ENCODE data around the gene LLGL1. TPM values are rescaled to one million over a fixed set of nuclear protein-coding genes. Genes with fewer than 3 reads are reported as not detected.
A peak's percentile ranks its signal among the peaks of the same experiment; 100 is the strongest.

LLGL1 gene
- total RNA-seq, 2 donors from 2014 or later = 14.6 to 16.2 TPM

- DNase-seq = no peak
- no peak for ATAC-seq
- Mint-ChIP-seq H3K4me1 (peaks cover 51% of the 10 kb centered on the region), H3K27ac (peak overlapping the region; percentile 96), H3K36me3 (ENCODE audit: low read depth) (peaks cover 2% of the 10 kb centered on the region), H3K4me3 (peak overlapping the region; percentile 94), H3K27me3 (no peaks in the 10 kb centered on the region)
- no peaks in the 10 kb centered on the region for H3K9me3 ChIP-seq (ENCODE audit: control insufficient read depth, low read length, poor library complexity, severe bottlenecking)
Observed at GRCh38 chr17:18185832-18186626, 39.4 kb upstream of the LLGL1 start.

DNA sequence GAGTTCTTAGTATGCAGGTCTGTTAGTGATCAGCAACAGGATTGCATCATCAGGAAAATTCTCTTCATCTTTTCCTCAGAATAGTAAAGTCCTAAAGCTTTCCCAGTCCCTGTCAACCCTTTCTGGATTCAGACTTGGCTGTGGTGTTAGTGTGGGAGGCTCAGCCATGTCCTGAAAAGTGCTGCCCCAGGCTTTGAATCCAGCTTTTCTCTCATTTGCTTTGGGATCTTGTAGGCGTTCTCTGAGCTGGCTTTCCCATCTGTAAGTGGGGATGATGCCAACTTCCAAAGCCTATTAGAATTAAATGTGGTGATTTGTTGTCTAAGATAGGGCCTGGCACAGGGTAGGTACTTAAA lies 38.8 kb upstream of the LLGL1 start:
- no peaks in the 10 kb centered on the region for H3K9me3 ChIP-seq (ENCODE audit: control insufficient read depth, low read length, poor library complexity, severe bottlenecking)
- Mint-ChIP-seq H3K4me3 (peak overlapping the region; percentile 94), H3K27me3 (no peaks in the 10 kb centered on the region), H3K36me3 (ENCODE audit: low read depth) (peaks cover 2% of the 10 kb centered on the region), H3K27ac (peak overlapping the region; percentile 96), H3K4me1 (peaks cover 57% of the 10 kb centered on the region)
- DNase-seq (no peak), ATAC-seq (no peak)

DNA sequence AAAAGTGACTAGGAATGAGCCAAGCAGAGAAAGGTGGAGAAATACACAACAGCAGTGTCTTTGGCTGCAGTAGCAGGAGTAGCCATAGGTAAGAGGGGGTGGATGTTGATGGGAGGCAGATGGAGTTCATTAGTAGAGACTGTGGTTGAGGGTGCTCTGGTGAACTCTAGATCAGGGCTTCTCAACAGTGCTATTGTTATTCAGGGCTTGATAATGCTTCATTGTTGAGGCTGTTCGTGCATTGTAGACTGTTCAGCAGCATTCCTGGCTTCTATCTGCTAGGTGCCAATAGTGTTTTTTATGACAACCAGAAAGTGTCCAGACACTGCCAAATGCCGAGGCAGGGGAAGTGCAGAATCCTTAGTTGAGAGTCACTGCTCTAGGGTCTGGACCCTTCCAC lies 38.2 kb upstream of the LLGL1 start:
- H3K36me3 Mint-ChIP-seq (ENCODE audit: low read depth) = peaks cover 2% of the 10 kb centered on the region
- no peak for ATAC-seq
- H3K9me3 ChIP-seq (ENCODE audit: control insufficient read depth, low read length, poor library complexity, severe bottlenecking) = no peaks in the 10 kb centered on the region
- peak overlapping the region; percentile 94 for H3K4me3 Mint-ChIP-seq
- peaks cover 54% of the 10 kb centered on the region for H3K4me1 Mint-ChIP-seq
- no peak for DNase-seq
- no peaks in the 10 kb centered on the region for H3K27me3 Mint-ChIP-seq
- peak overlapping the region; percentile 96 for H3K27ac Mint-ChIP-seq

- Mint-ChIP-seq H3K27ac (peak overlapping the region; percentile 96), H3K36me3 (ENCODE audit: low read depth) (peaks cover 2% of the 10 kb centered on the region), H3K4me3 (peak overlapping the region; percentile 94), H3K27me3 (no peaks in the 10 kb centered on the region), H3K4me1 (peaks cover 47% of the 10 kb centered on the region)
- DNase-seq (no peak), ATAC-seq (no peak)
- H3K9me3 ChIP-seq (ENCODE audit: control insufficient read depth, low read length, poor library complexity, severe bottlenecking) = no peaks in the 10 kb centered on the region
Observed at GRCh38 chr17:18187821-18188761, 37.3 kb upstream of the LLGL1 start.

- Mint-ChIP-seq H3K27ac (peak overlapping the region; percentile 53), H3K27me3 (no peaks in the 10 kb centered on the region), H3K4me3 (peak overlapping the region; percentile 36), H3K4me1 (peaks cover 54% of the 10 kb centered on the region), H3K36me3 (ENCODE audit: low read depth) (peaks cover 2% of the 10 kb centered on the region)
- DNase-seq (no peak), ATAC-seq (no peak)
- no peaks in the 10 kb centered on the region for H3K9me3 ChIP-seq (ENCODE audit: control insufficient read depth, low read length, poor library complexity, severe bottlenecking)
Observed at GRCh38 chr17:18190628-18191235, 34.7 kb upstream of the LLGL1 start.

DNA sequence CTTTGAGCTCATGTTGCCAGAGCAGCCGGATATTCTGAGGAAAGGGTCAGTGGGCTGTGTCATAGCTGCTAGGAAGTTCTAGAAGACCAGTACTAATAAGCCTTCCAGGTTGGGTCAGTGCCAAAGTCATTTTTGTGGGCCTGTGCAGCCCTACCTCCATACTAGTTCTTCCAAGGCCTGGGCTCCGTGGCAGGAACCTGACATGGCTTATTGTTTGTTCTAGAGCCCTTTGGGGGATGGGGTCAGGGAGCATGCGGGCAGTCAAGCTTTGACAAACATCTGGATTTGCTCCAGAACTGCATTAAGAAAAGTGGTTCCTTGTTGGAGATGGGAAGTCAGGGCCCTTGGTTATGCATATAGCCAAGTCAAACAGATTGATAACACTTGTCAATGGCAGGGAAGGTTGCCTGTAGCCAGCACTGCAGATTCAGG lies 34.2 kb upstream of the LLGL1 start:
- peak overlapping the region; percentile 7 for H3K4me3 Mint-ChIP-seq
- peaks cover 2% of the 10 kb centered on the region for H3K36me3 Mint-ChIP-seq (ENCODE audit: low read depth)
- no peaks in the 10 kb centered on the region for H3K27me3 Mint-ChIP-seq
- H3K4me1 Mint-ChIP-seq = peaks cover 53% of the 10 kb centered on the region
- H3K27ac Mint-ChIP-seq = no peak overlapping the region
- DNase-seq (no peak), ATAC-seq (no peak)
- H3K9me3 ChIP-seq (ENCODE audit: control insufficient read depth, low read length, poor library complexity, severe bottlenecking) = no peaks in the 10 kb centered on the region

GRCh38 chr17:18191967-18192366 lies 33.5 kb upstream of the LLGL1 start:
- DNase-seq (no peak), ATAC-seq (peak; percentile 48)
- H3K27ac Mint-ChIP-seq = no peak overlapping the region
- H3K27me3 Mint-ChIP-seq = no peaks in the 10 kb centered on the region
- peaks cover 48% of the 10 kb centered on the region for H3K4me1 Mint-ChIP-seq
- no peak overlapping the region for H3K4me3 Mint-ChIP-seq
- H3K36me3 Mint-ChIP-seq (ENCODE audit: low read depth) = peaks cover 2% of the 10 kb centered on the region
- H3K9me3 ChIP-seq (ENCODE audit: control insufficient read depth, low read length, poor library complexity, severe bottlenecking) = no peaks in the 10 kb centered on the region

- Mint-ChIP-seq H3K27ac (peak overlapping the region; percentile 21), H3K4me1 (peaks cover 45% of the 10 kb centered on the region)
Observed at GRCh38 chr17:18194394-18194793, 31.0 kb upstream of the LLGL1 start.

DNA sequence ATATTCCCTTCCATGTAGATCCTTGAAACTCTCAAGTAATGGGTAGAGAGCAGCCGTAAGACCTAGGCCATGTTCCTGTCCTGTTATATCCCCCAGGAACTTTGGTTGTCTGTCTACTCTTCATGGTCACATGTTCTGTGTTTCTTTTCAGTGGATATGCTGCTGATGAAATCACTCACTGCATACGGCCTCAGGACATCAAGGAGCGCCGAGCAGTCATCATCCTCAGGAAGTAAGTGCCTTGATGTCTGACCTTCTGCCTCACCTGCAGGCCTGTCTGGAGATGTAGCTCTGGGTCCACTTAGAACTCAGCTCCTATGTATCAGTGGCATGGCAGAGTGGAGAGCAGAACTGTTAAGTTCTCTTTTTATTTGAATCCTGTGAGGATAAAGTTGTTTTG lies 30.6 kb upstream of the LLGL1 start:
- H3K9me3 ChIP-seq (ENCODE audit: control insufficient read depth, low read length, poor library complexity, severe bottlenecking) = no peaks in the 10 kb centered on the region
- peaks cover 2% of the 10 kb centered on the region for H3K36me3 Mint-ChIP-seq (ENCODE audit: low read depth)
- H3K4me3 Mint-ChIP-seq = no peak overlapping the region
- ATAC-seq (no peak), DNase-seq (no peak)
- peak overlapping the region; percentile 21 for H3K27ac Mint-ChIP-seq
- peaks cover 44% of the 10 kb centered on the region for H3K4me1 Mint-ChIP-seq
- no peaks in the 10 kb centered on the region for H3K27me3 Mint-ChIP-seq

More at GRCh38 chr17:18194394-18194793, 31.0 kb upstream of the LLGL1 start:
- no peaks in the 10 kb centered on the region for H3K27me3 Mint-ChIP-seq
- H3K9me3 ChIP-seq (ENCODE audit: control insufficient read depth, low read length, poor library complexity, severe bottlenecking) = no peaks in the 10 kb centered on the region
- DNase-seq (no peak), ATAC-seq (no peak)
- peaks cover 2% of the 10 kb centered on the region for H3K36me3 Mint-ChIP-seq (ENCODE audit: low read depth)
- H3K4me3 Mint-ChIP-seq = no peak overlapping the region

DNA sequence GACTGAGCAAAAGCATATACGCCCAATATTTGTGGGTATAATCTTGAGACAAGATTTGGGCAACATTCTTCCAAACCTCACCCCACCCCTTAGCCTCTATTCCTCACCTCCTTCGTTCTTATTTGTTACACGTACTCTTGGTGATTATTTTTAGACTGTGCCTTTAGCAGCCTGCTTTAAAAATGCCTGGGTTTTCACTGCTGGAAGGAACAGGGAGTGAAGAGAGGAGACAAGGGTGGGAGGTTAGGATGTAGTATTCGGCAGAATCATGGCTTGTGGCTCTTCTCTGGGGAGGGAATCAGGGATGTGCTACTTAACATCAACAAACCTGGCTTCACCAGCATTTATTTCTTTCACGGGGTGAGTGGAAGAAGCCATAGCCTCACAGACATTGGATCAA lies 30.2 kb upstream of the LLGL1 start:
- H3K4me1 Mint-ChIP-seq = peaks cover 40% of the 10 kb centered on the region
- peaks cover 2% of the 10 kb centered on the region for H3K36me3 Mint-ChIP-seq (ENCODE audit: low read depth)
- DNase-seq = no peak
- no peak for ATAC-seq
- peak overlapping the region; percentile 21 for H3K27ac Mint-ChIP-seq
- H3K27me3 Mint-ChIP-seq = no peaks in the 10 kb centered on the region
- no peak overlapping the region for H3K4me3 Mint-ChIP-seq
- H3K9me3 ChIP-seq (ENCODE audit: control insufficient read depth, low read length, poor library complexity, severe bottlenecking) = no peaks in the 10 kb centered on the region

GRCh38 chr17:18197535-18198194 lies 27.8 kb upstream of the LLGL1 start:
- ATAC-seq (no peak), DNase-seq (no peak)
- H3K9me3 ChIP-seq (ENCODE audit: control insufficient read depth, low read length, poor library complexity, severe bottlenecking) = no peaks in the 10 kb centered on the region
- H3K27ac Mint-ChIP-seq = peak overlapping the region; percentile 70
- peaks cover 40% of the 10 kb centered on the region for H3K4me1 Mint-ChIP-seq
- H3K27me3 Mint-ChIP-seq = no peaks in the 10 kb centered on the region
- H3K36me3 Mint-ChIP-seq (ENCODE audit: low read depth) = peaks cover 2% of the 10 kb centered on the region
- H3K4me3 Mint-ChIP-seq = no peak overlapping the region

- Mint-ChIP-seq H3K27ac (peak overlapping the region; percentile 70), H3K4me1 (peaks cover 41% of the 10 kb centered on the region)
Observed at GRCh38 chr17:18198530-18198929, 26.9 kb upstream of the LLGL1 start.

More at GRCh38 chr17:18198530-18198929, 26.9 kb upstream of the LLGL1 start:
- Mint-ChIP-seq H3K27me3 (no peaks in the 10 kb centered on the region), H3K4me3 (peak overlapping the region; percentile 45), H3K36me3 (ENCODE audit: low read depth) (peaks cover 2% of the 10 kb centered on the region)
- no peaks in the 10 kb centered on the region for H3K9me3 ChIP-seq (ENCODE audit: control insufficient read depth, low read length, poor library complexity, severe bottlenecking)
- DNase-seq (no peak), ATAC-seq (no peak)
